HepG2 (cell line): Measurements from ENCODE around the gene CAGE1. TPM values are rescaled to one million over a fixed set of nuclear protein-coding genes. Genes with fewer than 3 reads are reported as not detected.

Experiments used
- DNMT3B ChIP-seq: conservative IDR thresholded peaks from 2 replicates; pipeline ENCODE4 v1.6.1; 2016; ENCODE audit warnings: missing biosample characterization, control low read depth
- ELK4 ChIP-seq: sonication (generic); formaldehyde crosslinking; IDR thresholded peaks from 2 replicates; pipeline ENCODE4 v1.9.0; 2021; ENCODE audit warnings: missing genetic modification reagents, borderline replicate concordance
- FLYWCH1 ChIP-seq: sonication (generic); formaldehyde crosslinking; IDR thresholded peaks from 2 replicates; pipeline ENCODE4 v1.8.1; 2023; ENCODE audit warnings: mild to moderate bottlenecking, missing genetic modification reagents
- FOXC1 ChIP-seq: sonication (generic); formaldehyde crosslinking; IDR thresholded peaks from 2 replicates; pipeline ENCODE4 v1.8.0; 2022; ENCODE audit warnings: mild to moderate bottlenecking, missing genetic modification reagents, borderline replicate concordance
- KDM1A ChIP-seq: IDR thresholded peaks from 2 replicates; pipeline ENCODE4 v1.6.1; 2016; ENCODE audit warnings: missing compliant biosample characterization
- MAFF ChIP-seq: IDR thresholded peaks from 2 replicates; pipeline ENCODE4 v1.6.1; 2011; ENCODE audit warnings: low read depth, low read length, improper control_type of control experiment
- NFKBIZ ChIP-seq: IDR thresholded peaks from 2 replicates; pipeline ENCODE4 v1.6.1; 2018; ENCODE audit warnings: missing genetic modification reagents, missing compliant biosample characterization
- POLR2A ChIP-seq, 2 experiments: IDR thresholded peaks; 2 replicates each; pipeline ENCODE4 v1.6.1; 2011; ENCODE audit warnings: low read depth in 2 of 2, low read length in 2 of 2, mild to moderate bottlenecking in 1 of 2, moderate library complexity in 1 of 2; ENCODE audit not compliant: insufficient read depth in 1 of 2
- PRDM15 ChIP-seq: sonication (generic); formaldehyde crosslinking; IDR thresholded peaks from 2 replicates; pipeline ENCODE4 v1.4.0; 2020; ENCODE audit warnings: missing genetic modification reagents
- SKIL ChIP-seq: sonication (generic); formaldehyde crosslinking; IDR thresholded peaks from 2 replicates; pipeline ENCODE4 v1.8.0; 2022; ENCODE audit warnings: missing genetic modification reagents, mild to moderate bottlenecking, moderate library complexity, borderline replicate concordance
- SMYD3 ChIP-seq: sonication (generic); formaldehyde crosslinking; IDR thresholded peaks from 2 replicates; pipeline ENCODE4 v1.8.1; 2023; ENCODE audit warnings: mild to moderate bottlenecking, missing genetic modification reagents
- ZBTB20 ChIP-seq: sonication (generic); formaldehyde crosslinking; IDR thresholded peaks from 2 replicates; pipeline ENCODE4 v1.8.1; 2023; ENCODE audit warnings: missing genetic modification reagents, low read depth, mild to moderate bottlenecking, borderline replicate concordance
- ZFP36L2 ChIP-seq: sonication (generic); formaldehyde crosslinking; IDR thresholded peaks from 2 replicates; pipeline ENCODE4 v1.4.0; 2020; ENCODE audit warnings: missing genetic modification reagents
- ZNF687 ChIP-seq: sonication (generic); formaldehyde crosslinking; IDR thresholded peaks from 2 replicates; pipeline ENCODE4 v1.5.1; 2020; ENCODE audit warnings: mild to moderate bottlenecking, missing genetic modification reagents, moderate library complexity
- ZNF800 ChIP-seq: sonication (generic); formaldehyde crosslinking; IDR thresholded peaks from 2 replicates; pipeline ENCODE4 v1.4.0; 2020; ENCODE audit warnings: missing genetic modification reagents
- ZNF891 ChIP-seq: sonication (generic); formaldehyde crosslinking; IDR thresholded peaks from 2 replicates; pipeline ENCODE4 v1.5.0; 2020; ENCODE audit warnings: mild to moderate bottlenecking, missing genetic modification reagents
- polyA plus RNA-seq, 8 experiments: library from polyadenylated mRNA; depleted of rRNA in 3 of 8; stranded (reverse) in 7 of 8; unstranded in 1 of 8; fragments of >200 nt; fragmentation: Illumina TruSeq in 4 of 8; extraction: Trizol in 4 of 8; gene quantifications; 2 replicates each; pipeline versions ENCODE4 v1.2.1 to v1.2.3, GENCODE V29; 2011 to 2016; ENCODE audit warnings: low read depth in 4 of 8, missing spikeins in 1 of 8, mixed read lengths in 1 of 8; ENCODE audit not compliant: insufficient read depth in 1 of 8
- total RNA-seq, 5 experiments: library from RNA; depleted of rRNA; stranded (reverse); fragments of >200 nt; fragmentation: Illumina TruSeq; extraction: Trizol; gene quantifications; 2 replicates each; pipeline ENCODE4 v1.2.3, GENCODE V29; 2016; ENCODE audit warnings: low read depth in 1 of 5

Gene CAGE1
- total and polyA plus RNA-seq, 2 of the 13 experiments (the other 11 are each of a cell fraction or from before 2014, with no cell fraction given): 0.03 to 0.15 TPM

GRCh38 chr6:7313505-7314165, 75.9 kb downstream of the CAGE1 start (continued):
- TF ChIP-seq ZNF687 (CRISPR knock-in tag) (no peak), FOXC1 (CRISPR knock-in tag) (no peak), FLYWCH1 (CRISPR knock-in tag) (no peak), POLR2A (IDR thresholded peaks at IDR 0.05; ENCODE audit: insufficient read depth in 1 of 2, low read depth in 2 of 2, low read length in 2 of 2) (no peak), ELK4 (CRISPR knock-in tag) (peak; percentile 56; the same call in 1 of the 2 replicates), MAFF (no peak), SKIL (CRISPR knock-in tag) (no peak), SMYD3 (CRISPR knock-in tag) (no peak), ZBTB20 (CRISPR knock-in tag) (no peak), DNMT3B (0 out of 2 replicates have a peak, but pooled peaks have one; percentile 8), NFKBIZ (CRISPR knock-in tag) (no peak), PRDM15 (CRISPR knock-in tag) (no peak), ZNF800 (CRISPR knock-in tag) (peak; percentile 6; the same call in 1 of the 2 replicates), ZNF891 (no peak), KDM1A (CRISPR knock-in tag) (no peak), ZFP36L2 (CRISPR knock-in tag) (no peak)
